Measurements from ENCODE around the gene MARK4. TPM values are rescaled to one million over a fixed set of nuclear protein-coding genes. Genes with fewer than 3 reads are reported as not detected.

MARK4 gene
- polyA plus RNA-seq (2013, experiment 1 of 2): 57.1 TPM
- polyA plus RNA-seq (2013, experiment 2 of 2): 47.7 TPM

DNA sequence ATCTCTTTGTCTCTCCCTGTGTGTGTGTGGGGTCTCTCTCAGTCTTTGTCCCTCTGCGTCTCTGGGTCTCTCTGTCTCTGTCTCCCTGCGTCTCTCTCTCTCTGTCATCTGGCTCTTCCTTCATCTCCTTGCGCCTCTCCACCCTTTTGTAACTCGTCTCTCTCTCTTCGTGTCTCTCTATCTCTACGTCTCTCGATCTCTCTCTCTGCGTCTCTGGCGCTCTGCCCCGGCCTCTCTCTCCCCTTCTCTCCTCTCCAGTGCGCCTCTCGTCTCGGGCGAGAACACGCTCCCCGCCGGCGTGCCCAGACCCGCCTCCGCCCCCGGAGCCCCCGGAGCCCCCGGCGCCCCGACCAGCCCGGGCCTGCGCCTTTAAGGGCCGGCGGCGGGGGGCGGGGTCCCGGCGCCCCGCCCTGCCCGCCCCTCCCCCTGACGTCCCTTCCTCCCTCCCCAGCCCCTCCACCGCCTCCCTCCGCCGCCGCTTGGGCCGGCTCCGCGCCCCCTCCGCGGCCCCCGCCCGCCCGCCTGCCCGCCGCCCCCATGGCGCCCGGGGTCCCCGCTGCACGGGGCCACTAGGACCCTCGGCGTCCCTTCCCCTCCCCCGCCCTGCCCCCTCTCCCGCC lies at the start of gene MARK4:
Gene MARK4 (plus strand): TSS at position 440 of the 620 bp plus-strand sequence. CDS start 318 bp downstream, outside the sequence.
- H3K9me3 ChIP-seq (ENCODE audit: control insufficient read depth, low read length): no peaks in the 10 kb centered on the region
- peak within 1 kb of the TSS; percentile 78 for H3K4me3 ChIP-seq (ENCODE audit: extremely low read depth, insufficient read depth, low read length, poor library complexity, severe bottlenecking)
- WGBS, 2 experiments (ENCODE audit: insufficient coverage in 2 of 2): 0% methylated on average over 7 to 21 of the region's 58 CpGs
- peaks cover 25% of the 10 kb centered on the region for H3K36me3 ChIP-seq (ENCODE audit: control insufficient read depth, insufficient read depth, low read length)
- H3K4me1 ChIP-seq (ENCODE audit: control insufficient read depth, insufficient read depth, low read length, poor library complexity, severe bottlenecking): peaks cover 21% of the 10 kb centered on the region
- H3K27ac ChIP-seq (ENCODE audit: low read depth, low read length, severe bottlenecking): peak within 1 kb of the TSS; percentile 45

GRCh38 chr19:45202637-45203036 lies 48.4 kb upstream of the MARK4 start:
- Histone ChIP-seq H3K27ac (ENCODE audit: low read depth, low read length, severe bottlenecking) (no peak overlapping the region), H3K4me1 (ENCODE audit: control insufficient read depth, insufficient read depth, low read length, poor library complexity, severe bottlenecking) (no peaks in the 10 kb centered on the region), H3K36me3 (ENCODE audit: control insufficient read depth, insufficient read depth, low read length) (no peaks in the 10 kb centered on the region), H3K9me3 (ENCODE audit: control insufficient read depth, low read length) (no peaks in the 10 kb centered on the region), H3K4me3 (ENCODE audit: extremely low read depth, insufficient read depth, low read length, poor library complexity, severe bottlenecking) (no peak overlapping the region)
- 87 to 94% methylated on average over 4 to 6 of the region's 6 CpGs for WGBS, 2 experiments (ENCODE audit: insufficient coverage in 2 of 2)

DNA sequence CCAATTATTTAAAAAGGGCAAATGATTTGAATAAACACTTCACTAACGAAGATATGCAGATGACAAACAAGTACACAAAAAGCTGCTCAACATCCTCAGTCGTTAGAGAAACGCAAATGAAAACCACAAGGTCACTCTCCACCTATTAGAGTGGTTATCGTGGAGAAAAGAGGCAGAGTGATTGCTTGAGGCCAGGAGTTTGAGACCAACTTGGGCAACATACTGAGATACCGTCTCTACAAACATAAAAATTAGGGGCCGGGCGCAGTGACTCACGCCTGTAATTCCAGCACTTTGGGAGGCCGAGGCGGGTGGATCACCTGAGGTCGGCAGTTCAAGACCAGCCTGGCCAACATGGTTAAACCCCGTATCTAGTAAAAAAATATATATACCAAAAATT lies 45.3 kb upstream of the MARK4 start:
- no peak overlapping the region for H3K4me3 ChIP-seq (ENCODE audit: extremely low read depth, insufficient read depth, low read length, poor library complexity, severe bottlenecking)
- H3K9me3 ChIP-seq (ENCODE audit: control insufficient read depth, low read length): no peaks in the 10 kb centered on the region
- no peaks in the 10 kb centered on the region for H3K4me1 ChIP-seq (ENCODE audit: control insufficient read depth, insufficient read depth, low read length, poor library complexity, severe bottlenecking)
- H3K27ac ChIP-seq (ENCODE audit: low read depth, low read length, severe bottlenecking): no peak overlapping the region
- WGBS, 2 experiments (ENCODE audit: insufficient coverage in 2 of 2): 85 to 89% methylated on average over 5 to 7 of the region's 12 CpGs
- no peaks in the 10 kb centered on the region for H3K36me3 ChIP-seq (ENCODE audit: control insufficient read depth, insufficient read depth, low read length)

DNA sequence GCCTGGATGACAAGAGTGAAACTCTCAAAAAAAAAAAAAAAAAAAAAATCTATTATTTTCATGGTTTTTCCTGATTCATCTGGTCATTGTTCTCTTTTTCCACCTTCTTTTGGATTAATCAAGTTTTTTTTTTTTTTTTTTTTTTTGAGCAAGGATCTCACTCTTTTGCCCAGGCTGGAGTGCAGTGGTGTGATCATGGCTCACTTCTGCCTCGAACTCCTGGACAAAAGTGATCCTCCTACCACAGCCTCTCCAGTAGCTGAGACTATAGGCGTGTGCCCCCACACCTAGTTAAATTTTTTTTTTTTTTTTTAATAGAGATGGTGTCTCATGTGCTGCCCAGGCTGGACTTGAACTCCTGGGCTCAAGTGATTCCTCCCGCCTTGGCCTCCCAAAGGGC lies 44.7 kb upstream of the MARK4 start:
- H3K4me1 ChIP-seq (ENCODE audit: control insufficient read depth, insufficient read depth, low read length, poor library complexity, severe bottlenecking): no peaks in the 10 kb centered on the region
- H3K4me3 ChIP-seq (ENCODE audit: extremely low read depth, insufficient read depth, low read length, poor library complexity, severe bottlenecking): no peak overlapping the region
- H3K27ac ChIP-seq (ENCODE audit: low read depth, low read length, severe bottlenecking): no peak overlapping the region
- no peaks in the 10 kb centered on the region for H3K36me3 ChIP-seq (ENCODE audit: control insufficient read depth, insufficient read depth, low read length)
- WGBS, 2 experiments (ENCODE audit: insufficient coverage in 2 of 2): 86% methylated on average over 1 of the region's 3 CpGs; no CpG with 5 or more reads in 1 of the 2 experiments
- H3K9me3 ChIP-seq (ENCODE audit: control insufficient read depth, low read length): no peaks in the 10 kb centered on the region

- 69 to 83% methylated on average over 8 to 10 of the region's 17 CpGs for WGBS, 2 experiments (ENCODE audit: insufficient coverage in 2 of 2)
- Histone ChIP-seq H3K4me1 (ENCODE audit: control insufficient read depth, insufficient read depth, low read length, poor library complexity, severe bottlenecking) (no peaks in the 10 kb centered on the region), H3K36me3 (ENCODE audit: control insufficient read depth, insufficient read depth, low read length) (peaks cover 30% of the 10 kb centered on the region), H3K27ac (ENCODE audit: low read depth, low read length, severe bottlenecking) (peak overlapping the region; percentile 24), H3K4me3 (ENCODE audit: extremely low read depth, insufficient read depth, low read length, poor library complexity, severe bottlenecking) (no peak overlapping the region), H3K9me3 (ENCODE audit: control insufficient read depth, low read length) (no peaks in the 10 kb centered on the region)
Observed at GRCh38 chr19:45211751-45212381, 39.2 kb upstream of the MARK4 start.

DNA sequence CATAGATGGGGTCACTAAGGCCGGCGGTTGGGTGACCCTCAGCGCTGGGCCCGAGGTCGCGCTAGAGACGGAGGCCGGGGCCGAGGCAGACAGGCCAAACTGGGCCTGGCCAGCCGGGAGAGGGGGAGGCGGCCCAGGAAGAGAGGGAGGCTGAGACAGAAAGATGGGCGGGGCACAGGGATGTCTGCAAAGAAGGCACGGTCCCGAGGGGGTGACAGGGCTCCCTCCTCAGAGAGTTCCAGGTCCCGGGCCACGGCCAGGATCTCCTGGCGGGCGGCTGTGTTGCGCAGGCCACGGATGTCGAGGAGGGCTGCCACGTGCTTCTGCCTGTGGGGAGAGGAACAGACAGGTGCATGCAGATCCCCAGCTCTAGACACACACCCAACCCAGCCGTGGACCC lies 38.0 kb upstream of the MARK4 start:
- peaks cover 36% of the 10 kb centered on the region for H3K36me3 ChIP-seq (ENCODE audit: control insufficient read depth, insufficient read depth, low read length)
- H3K4me1 ChIP-seq (ENCODE audit: control insufficient read depth, insufficient read depth, low read length, poor library complexity, severe bottlenecking): no peaks in the 10 kb centered on the region
- no peak overlapping the region for H3K4me3 ChIP-seq (ENCODE audit: extremely low read depth, insufficient read depth, low read length, poor library complexity, severe bottlenecking)
- no peak overlapping the region for H3K27ac ChIP-seq (ENCODE audit: low read depth, low read length, severe bottlenecking)
- 88 to 89% methylated on average over 9 to 21 of the region's 23 CpGs for WGBS, 2 experiments (ENCODE audit: insufficient coverage in 2 of 2)
- no peaks in the 10 kb centered on the region for H3K9me3 ChIP-seq (ENCODE audit: control insufficient read depth, low read length)

DNA sequence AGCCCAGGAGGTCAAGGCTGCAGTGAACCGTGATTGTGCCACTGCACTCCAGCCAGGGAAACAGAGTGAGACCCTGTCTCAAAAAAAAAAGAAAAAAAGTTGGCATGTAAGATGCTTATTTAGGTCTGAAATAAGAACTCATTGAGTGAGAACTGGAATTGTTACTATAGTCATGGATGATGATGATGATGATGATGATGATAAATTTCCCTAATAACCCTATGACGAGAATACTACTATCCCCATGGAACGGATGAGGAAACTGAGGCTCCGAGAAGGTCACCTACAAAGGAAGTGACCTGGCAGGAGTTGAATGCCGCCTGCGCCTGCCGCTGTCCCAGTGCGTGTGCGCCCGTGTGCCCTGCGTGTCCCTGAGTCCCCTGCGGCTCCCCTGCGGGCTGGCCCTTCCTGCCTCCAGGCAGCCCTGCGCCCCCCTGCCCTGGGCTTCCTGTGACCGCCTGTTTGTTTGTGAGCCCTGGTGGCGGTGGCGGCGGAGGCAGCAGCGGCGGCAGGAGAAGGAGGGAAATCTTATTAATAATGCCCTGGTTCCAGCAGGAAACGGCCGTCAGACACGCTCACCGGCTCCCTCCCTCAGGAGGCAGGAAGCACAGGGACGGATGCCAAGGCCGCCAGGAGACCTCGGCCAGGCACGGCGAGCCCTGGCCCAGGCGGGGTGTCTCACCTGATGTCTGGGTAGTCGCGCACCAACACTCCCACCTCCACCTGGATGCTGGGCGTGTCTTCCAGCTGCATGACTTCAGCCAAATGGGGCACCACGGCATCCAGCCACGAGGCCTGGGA lies 35.5 kb upstream of the MARK4 start:
- H3K36me3 ChIP-seq (ENCODE audit: control insufficient read depth, insufficient read depth, low read length): peaks cover 49% of the 10 kb centered on the region
- no peaks in the 10 kb centered on the region for H3K9me3 ChIP-seq (ENCODE audit: control insufficient read depth, low read length)
- H3K27ac ChIP-seq (ENCODE audit: low read depth, low read length, severe bottlenecking): no peak overlapping the region
- no peak overlapping the region for H3K4me3 ChIP-seq (ENCODE audit: extremely low read depth, insufficient read depth, low read length, poor library complexity, severe bottlenecking)
- WGBS, 2 experiments (ENCODE audit: insufficient coverage in 2 of 2): 70 to 77% methylated on average over 26 to 28 of the region's 35 CpGs
- H3K4me1 ChIP-seq (ENCODE audit: control insufficient read depth, insufficient read depth, low read length, poor library complexity, severe bottlenecking): no peaks in the 10 kb centered on the region

- Histone ChIP-seq H3K36me3 (ENCODE audit: control insufficient read depth, insufficient read depth, low read length) (peaks cover 56% of the 10 kb centered on the region), H3K9me3 (ENCODE audit: control insufficient read depth, low read length) (no peaks in the 10 kb centered on the region), H3K27ac (ENCODE audit: low read depth, low read length, severe bottlenecking) (no peak overlapping the region), H3K4me3 (ENCODE audit: extremely low read depth, insufficient read depth, low read length, poor library complexity, severe bottlenecking) (no peak overlapping the region), H3K4me1 (ENCODE audit: control insufficient read depth, insufficient read depth, low read length, poor library complexity, severe bottlenecking) (no peaks in the 10 kb centered on the region)
- 92 to 96% methylated on average over 2 to 4 of the region's 6 CpGs for WGBS, 2 experiments (ENCODE audit: insufficient coverage in 2 of 2)
Observed at GRCh38 chr19:45216667-45217066, 34.4 kb upstream of the MARK4 start.

- no peak overlapping the region for H3K4me3 ChIP-seq (ENCODE audit: extremely low read depth, insufficient read depth, low read length, poor library complexity, severe bottlenecking)
- WGBS, 2 experiments (ENCODE audit: insufficient coverage in 2 of 2): 78 to 87% methylated on average over 43 of the region's 46 CpGs
- no peaks in the 10 kb centered on the region for H3K9me3 ChIP-seq (ENCODE audit: control insufficient read depth, low read length)
- no peaks in the 10 kb centered on the region for H3K4me1 ChIP-seq (ENCODE audit: control insufficient read depth, insufficient read depth, low read length, poor library complexity, severe bottlenecking)
- no peak overlapping the region for H3K27ac ChIP-seq (ENCODE audit: low read depth, low read length, severe bottlenecking)
- H3K36me3 ChIP-seq (ENCODE audit: control insufficient read depth, insufficient read depth, low read length): peaks cover 52% of the 10 kb centered on the region
Observed at GRCh38 chr19:45217193-45217956, 33.7 kb upstream of the MARK4 start.

DNA sequence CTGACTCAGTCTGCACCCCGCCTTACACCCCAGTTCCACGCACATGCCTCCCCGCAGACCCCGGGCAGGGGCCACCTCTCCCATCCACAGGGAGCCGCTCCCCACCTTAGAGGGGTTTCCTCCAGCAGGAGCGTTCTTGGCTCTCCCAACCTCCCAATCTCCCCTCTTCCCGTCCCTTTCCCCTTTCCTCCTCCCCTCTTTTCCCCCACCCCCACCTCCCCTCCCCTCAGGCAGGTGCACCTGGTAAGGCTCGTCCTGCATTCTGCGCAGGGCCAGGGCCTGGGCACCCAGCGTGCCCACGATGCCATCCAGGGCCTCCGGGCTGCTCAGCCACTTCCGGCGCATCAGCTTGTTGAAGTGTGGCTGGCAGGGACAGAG lies 33.1 kb upstream of the MARK4 start:
- peaks cover 50% of the 10 kb centered on the region for H3K36me3 ChIP-seq (ENCODE audit: control insufficient read depth, insufficient read depth, low read length)
- WGBS, 2 experiments (ENCODE audit: insufficient coverage in 2 of 2): 90 to 92% methylated on average over 10 to 12 of the region's 14 CpGs
- H3K9me3 ChIP-seq (ENCODE audit: control insufficient read depth, low read length): no peaks in the 10 kb centered on the region
- no peaks in the 10 kb centered on the region for H3K4me1 ChIP-seq (ENCODE audit: control insufficient read depth, insufficient read depth, low read length, poor library complexity, severe bottlenecking)
- no peak overlapping the region for H3K4me3 ChIP-seq (ENCODE audit: extremely low read depth, insufficient read depth, low read length, poor library complexity, severe bottlenecking)
- no peak overlapping the region for H3K27ac ChIP-seq (ENCODE audit: low read depth, low read length, severe bottlenecking)
